Measurements from ENCODE around the gene RIMBP2.

The RIMBP2 gene, protein sequence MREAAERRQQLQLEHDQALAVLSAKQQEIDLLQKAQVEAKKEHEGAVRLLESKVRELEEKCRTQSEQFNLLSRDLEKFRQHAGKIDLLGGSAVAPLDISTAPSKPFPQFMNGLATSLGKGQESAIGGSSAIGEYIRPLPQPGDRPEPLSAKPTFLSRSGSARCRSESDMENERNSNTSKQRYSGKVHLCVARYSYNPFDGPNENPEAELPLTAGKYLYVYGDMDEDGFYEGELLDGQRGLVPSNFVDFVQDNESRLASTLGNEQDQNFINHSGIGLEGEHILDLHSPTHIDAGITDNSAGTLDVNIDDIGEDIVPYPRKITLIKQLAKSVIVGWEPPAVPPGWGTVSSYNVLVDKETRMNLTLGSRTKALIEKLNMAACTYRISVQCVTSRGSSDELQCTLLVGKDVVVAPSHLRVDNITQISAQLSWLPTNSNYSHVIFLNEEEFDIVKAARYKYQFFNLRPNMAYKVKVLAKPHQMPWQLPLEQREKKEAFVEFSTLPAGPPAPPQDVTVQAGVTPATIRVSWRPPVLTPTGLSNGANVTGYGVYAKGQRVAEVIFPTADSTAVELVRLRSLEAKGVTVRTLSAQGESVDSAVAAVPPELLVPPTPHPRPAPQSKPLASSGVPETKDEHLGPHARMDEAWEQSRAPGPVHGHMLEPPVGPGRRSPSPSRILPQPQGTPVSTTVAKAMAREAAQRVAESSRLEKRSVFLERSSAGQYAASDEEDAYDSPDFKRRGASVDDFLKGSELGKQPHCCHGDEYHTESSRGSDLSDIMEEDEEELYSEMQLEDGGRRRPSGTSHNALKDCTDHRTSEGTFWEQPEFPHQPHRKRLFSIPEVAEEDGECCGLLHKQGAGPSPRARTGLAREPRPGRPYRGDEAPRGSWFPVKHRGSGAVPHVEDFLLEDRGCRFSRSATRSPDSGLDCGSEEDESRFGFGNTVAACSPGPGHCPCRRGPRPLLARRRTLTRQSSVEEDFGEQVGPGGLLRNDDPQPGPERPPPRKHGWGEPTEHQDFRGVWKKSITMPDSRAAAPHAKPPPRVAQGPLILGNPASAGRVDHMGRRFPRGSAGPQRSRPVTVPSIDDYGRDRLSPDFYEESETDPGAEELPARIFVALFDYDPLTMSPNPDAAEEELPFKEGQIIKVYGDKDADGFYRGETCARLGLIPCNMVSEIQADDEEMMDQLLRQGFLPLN (N-terminal part only)

DNA sequence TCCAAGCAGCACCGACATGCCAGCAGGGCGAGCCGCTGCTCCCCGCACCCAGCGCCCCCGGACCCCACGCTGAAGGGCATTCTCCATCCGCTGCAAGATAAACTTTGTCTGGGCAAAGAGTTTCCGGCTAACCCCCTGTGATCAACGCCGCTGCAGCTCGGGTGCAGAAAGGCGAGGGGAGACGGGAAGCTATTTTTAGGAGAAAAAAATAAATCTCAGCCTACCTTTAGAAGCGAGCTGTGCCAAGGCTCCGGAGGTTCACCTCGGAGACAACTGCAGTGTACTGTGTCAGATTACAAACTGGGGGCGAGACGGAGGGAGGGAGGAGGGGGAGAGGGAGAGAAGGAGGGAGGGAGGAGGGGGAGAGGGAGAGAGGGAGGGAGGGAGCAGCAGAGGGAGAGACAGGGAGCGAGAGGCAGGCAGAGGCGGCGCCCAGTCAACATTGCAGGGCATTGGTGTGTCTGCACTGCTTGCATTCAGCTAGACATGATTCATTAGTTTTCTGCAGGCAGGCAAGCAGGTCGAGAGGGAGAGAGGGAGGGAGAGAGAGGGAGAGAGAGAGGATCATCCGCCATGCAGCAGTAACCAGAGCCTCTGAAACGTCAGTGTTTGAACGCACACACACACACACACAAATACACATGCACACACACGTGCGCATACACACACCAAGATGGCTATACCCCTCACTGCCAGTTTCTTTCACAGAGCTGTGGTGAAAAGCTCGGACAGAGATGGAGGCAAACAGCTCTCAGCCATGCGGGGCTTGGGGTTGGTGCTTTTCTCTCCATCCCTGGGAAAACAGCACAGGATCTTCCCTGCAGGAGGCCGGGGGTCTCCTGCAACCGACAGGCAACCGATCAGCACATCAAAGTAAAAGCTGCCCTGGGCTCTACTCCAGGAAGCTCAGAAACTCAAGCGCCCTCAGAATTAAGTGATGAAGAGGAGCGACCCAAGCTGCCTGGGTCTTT, at the start of gene RIMBP2:
TSS of gene RIMBP2 (minus strand) at position 302 of the 971 bp plus-strand sequence. CDS start 237,286 bp downstream, outside the sequence.
- TF ChIP-seq, protein P1, sequence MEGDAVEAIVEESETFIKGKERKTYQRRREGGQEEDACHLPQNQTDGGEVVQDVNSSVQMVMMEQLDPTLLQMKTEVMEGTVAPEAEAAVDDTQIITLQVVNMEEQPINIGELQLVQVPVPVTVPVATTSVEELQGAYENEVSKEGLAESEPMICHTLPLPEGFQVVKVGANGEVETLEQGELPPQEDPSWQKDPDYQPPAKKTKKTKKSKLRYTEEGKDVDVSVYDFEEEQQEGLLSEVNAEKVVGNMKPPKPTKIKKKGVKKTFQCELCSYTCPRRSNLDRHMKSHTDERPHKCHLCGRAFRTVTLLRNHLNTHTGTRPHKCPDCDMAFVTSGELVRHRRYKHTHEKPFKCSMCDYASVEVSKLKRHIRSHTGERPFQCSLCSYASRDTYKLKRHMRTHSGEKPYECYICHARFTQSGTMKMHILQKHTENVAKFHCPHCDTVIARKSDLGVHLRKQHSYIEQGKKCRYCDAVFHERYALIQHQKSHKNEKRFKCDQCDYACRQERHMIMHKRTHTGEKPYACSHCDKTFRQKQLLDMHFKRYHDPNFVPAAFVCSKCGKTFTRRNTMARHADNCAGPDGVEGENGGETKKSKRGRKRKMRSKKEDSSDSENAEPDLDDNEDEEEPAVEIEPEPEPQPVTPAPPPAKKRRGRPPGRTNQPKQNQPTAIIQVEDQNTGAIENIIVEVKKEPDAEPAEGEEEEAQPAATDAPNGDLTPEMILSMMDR (IDR thresholded peaks at IDR 0.05; ENCODE audit: borderline replicate concordance, insufficient read depth, low read depth, low read length) = no peak
- peak within 1 kb of the TSS; percentile 2 for H3K4me3 ChIP-seq (ENCODE audit: low read depth, low read length)

GRCh38 chr12:130765186-130765659, 49.1 kb upstream of the RIMBP2 start:
- TF ChIP-seq, protein P1 (IDR thresholded peaks at IDR 0.05; ENCODE audit: borderline replicate concordance, insufficient read depth, low read depth, low read length) = no peak
- H3K4me3 ChIP-seq (ENCODE audit: low read depth, low read length) = no peak overlapping the region

GRCh38 chr12:130764475-130765185, 48.5 kb upstream of the RIMBP2 start:
- H3K4me3 ChIP-seq (ENCODE audit: low read depth, low read length) = no peak overlapping the region
- TF ChIP-seq, protein P1 (IDR thresholded peaks at IDR 0.05; ENCODE audit: borderline replicate concordance, insufficient read depth, low read depth, low read length) = no peak

DNA sequence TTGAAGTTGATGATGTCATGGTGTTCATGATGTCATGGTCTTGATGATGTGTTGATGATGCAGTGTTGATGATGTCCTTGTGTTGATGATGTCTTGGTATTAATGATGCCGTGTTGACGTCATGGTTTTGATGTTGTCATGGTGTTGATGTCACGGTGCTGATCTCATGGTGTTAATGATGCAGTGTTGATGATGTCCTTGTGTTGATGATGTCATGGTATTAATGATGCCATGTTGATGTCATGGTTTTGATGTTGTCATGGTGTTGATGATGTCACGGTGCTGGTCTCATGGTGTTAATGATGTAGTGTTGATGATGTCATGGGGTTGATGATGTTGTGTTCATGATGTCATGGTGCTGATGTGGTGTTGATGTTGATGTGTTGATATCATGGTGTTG, 48.0 kb upstream of the RIMBP2 start:
- TF ChIP-seq, protein P1 (IDR thresholded peaks at IDR 0.05; ENCODE audit: borderline replicate concordance, insufficient read depth, low read depth, low read length) = no peak
- H3K4me3 ChIP-seq (ENCODE audit: low read depth, low read length) = no peak overlapping the region

DNA sequence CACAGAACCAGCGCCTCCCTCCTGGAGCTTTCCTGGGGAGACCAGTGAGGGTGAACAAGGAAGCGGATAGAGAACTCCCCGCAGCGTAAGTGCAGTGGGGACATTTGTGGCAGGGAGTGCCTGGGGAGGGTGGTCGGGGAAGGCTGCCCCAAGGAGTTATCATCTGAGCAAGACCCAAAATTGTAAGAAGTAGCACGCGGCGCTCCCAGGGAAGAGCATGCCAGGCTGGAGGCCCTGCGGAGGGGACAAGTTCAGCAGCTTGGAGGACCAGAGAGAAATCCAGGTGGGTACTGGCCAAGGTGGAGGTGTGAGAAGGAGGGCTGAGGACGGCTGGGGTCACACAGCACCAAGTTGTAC, 46.2 kb upstream of the RIMBP2 start:
- H3K4me3 ChIP-seq (ENCODE audit: low read depth, low read length) = no peak overlapping the region

More for the DNA sequence above, 46.2 kb upstream of the RIMBP2 start:
- TF ChIP-seq, protein P1 (IDR thresholded peaks at IDR 0.05; ENCODE audit: borderline replicate concordance, insufficient read depth, low read depth, low read length) = no peak

Data from GM12875 (cell line).